ENCODE data around the gene PIGC.

The PIGC gene

GRCh38 chr1:172477216-172477615 is 33.3 kb upstream of the PIGC start:
- no peak for TF ChIP-seq CTCF (IDR thresholded peaks at IDR 0.05; ENCODE audit: insufficient read depth, low read depth, low read length, missing control alignments)
- H3K4me3 ChIP-seq (ENCODE audit: low read depth, low read length), result no peak overlapping the region
- no peak for DNase-seq (ENCODE audit: low read depth)

- no peak overlapping the region for H3K4me3 ChIP-seq (ENCODE audit: low read depth, low read length)
Observed at GRCh38 chr1:172476218-172476811, 32.4 kb upstream of the PIGC start.

GRCh38 chr1:172473842-172474241 is 30.0 kb upstream of the PIGC start:
- no peak for DNase-seq (ENCODE audit: low read depth)
- no peak for TF ChIP-seq CTCF (IDR thresholded peaks at IDR 0.05; ENCODE audit: insufficient read depth, low read depth, low read length, missing control alignments)
- no peak overlapping the region for H3K4me3 ChIP-seq (ENCODE audit: low read depth, low read length)

More at GRCh38 chr1:172476218-172476811, 32.4 kb upstream of the PIGC start:
- DNase-seq (ENCODE audit: low read depth), result no peak
- no peak for TF ChIP-seq CTCF (IDR thresholded peaks at IDR 0.05; ENCODE audit: insufficient read depth, low read depth, low read length, missing control alignments)

- TF ChIP-seq CTCF (IDR thresholded peaks at IDR 0.05; ENCODE audit: insufficient read depth, low read depth, low read length, missing control alignments), result no peak
- H3K4me3 ChIP-seq (ENCODE audit: low read depth, low read length), result no peak overlapping the region
- DNase-seq (ENCODE audit: low read depth), result no peak
Observed at GRCh38 chr1:172473302-172473701, 29.4 kb upstream of the PIGC start.

GRCh38 chr1:172472495-172472894 is 28.6 kb upstream of the PIGC start:
- TF ChIP-seq CTCF (IDR thresholded peaks at IDR 0.05; ENCODE audit: insufficient read depth, low read depth, low read length, missing control alignments), result no peak
- DNase-seq (ENCODE audit: low read depth), result no peak

GRCh38 chr1:172471666-172472065 is 27.8 kb upstream of the PIGC start:
- no peak for DNase-seq (ENCODE audit: low read depth)
- TF ChIP-seq CTCF (IDR thresholded peaks at IDR 0.05; ENCODE audit: insufficient read depth, low read depth, low read length, missing control alignments), result no peak

More at GRCh38 chr1:172472495-172472894, 28.6 kb upstream of the PIGC start:
- H3K4me3 ChIP-seq (ENCODE audit: low read depth, low read length), result no peak overlapping the region

GRCh38 chr1:172470149-172470548 is 26.3 kb upstream of the PIGC start:
- no peak overlapping the region for H3K4me3 ChIP-seq (ENCODE audit: low read depth, low read length)
- DNase-seq (ENCODE audit: low read depth), result no peak
- no peak for TF ChIP-seq CTCF (IDR thresholded peaks at IDR 0.05; ENCODE audit: insufficient read depth, low read depth, low read length, missing control alignments)

More at GRCh38 chr1:172471666-172472065, 27.8 kb upstream of the PIGC start:
- no peak overlapping the region for H3K4me3 ChIP-seq (ENCODE audit: low read depth, low read length)

Data from GM12865 (cell line).